Measurements from ENCODE around the gene UVRAG.

GRCh38 chr11:75814363-75814676 lies 690 bp upstream of the UVRAG start:
- no peak for TF ChIP-seq CTCF (IDR thresholded peaks at IDR 0.05)
- no peak for TF ChIP-seq POLR2A (IDR thresholded peaks at IDR 0.05)
